ENCODE data around the gene RARS1. TPM values are rescaled to one million over a fixed set of nuclear protein-coding genes. Genes with fewer than 3 reads are reported as not detected.

Gene RARS1
- total and polyA plus RNA-seq, 3 donors from 2014 or later: 36.1 to 83.4 (median 73.3) TPM

DNA sequence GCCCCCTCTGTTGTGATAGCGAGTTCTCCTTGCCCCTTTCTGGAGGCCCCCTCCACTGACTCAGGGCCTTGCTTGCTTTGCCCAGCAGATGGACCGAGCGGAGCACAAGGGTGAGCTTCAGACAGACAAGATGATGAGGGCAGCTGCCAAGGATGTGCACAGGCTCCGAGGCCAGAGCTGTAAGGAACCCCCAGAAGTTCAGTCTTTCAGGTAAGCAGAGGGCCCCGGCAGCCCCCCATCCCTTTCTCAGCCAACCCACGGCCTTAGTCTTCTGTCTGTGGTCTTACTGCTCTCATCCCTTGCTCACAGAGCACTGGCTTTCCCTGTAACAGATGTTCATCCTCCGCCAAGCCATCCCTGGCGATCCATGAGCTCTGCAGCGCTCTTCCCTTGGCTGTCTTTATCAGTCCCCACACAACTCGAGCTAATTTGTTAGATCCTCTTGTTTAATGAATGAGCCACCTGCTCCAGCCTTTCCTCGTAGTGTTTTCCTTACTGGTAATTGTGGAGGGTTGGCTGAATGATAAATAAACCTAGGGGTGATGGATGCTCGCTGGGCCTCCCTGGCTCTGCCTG lies 18.4 kb upstream of the RARS1 start:
- H3K27ac ChIP-seq: no peak overlapping the region
- DNase-seq: no peak
- no peaks in the 10 kb centered on the region for H3K36me3 ChIP-seq (ENCODE audit: low read depth, missing control alignments)
- H3K27me3 ChIP-seq: no peaks in the 10 kb centered on the region
- intact Hi-C loops (cut with DNase I; ENCODE audit: low total_unique reads): no loop called here
- H3K4me3 ChIP-seq: no peak overlapping the region
- TF ChIP-seq, protein P1, sequence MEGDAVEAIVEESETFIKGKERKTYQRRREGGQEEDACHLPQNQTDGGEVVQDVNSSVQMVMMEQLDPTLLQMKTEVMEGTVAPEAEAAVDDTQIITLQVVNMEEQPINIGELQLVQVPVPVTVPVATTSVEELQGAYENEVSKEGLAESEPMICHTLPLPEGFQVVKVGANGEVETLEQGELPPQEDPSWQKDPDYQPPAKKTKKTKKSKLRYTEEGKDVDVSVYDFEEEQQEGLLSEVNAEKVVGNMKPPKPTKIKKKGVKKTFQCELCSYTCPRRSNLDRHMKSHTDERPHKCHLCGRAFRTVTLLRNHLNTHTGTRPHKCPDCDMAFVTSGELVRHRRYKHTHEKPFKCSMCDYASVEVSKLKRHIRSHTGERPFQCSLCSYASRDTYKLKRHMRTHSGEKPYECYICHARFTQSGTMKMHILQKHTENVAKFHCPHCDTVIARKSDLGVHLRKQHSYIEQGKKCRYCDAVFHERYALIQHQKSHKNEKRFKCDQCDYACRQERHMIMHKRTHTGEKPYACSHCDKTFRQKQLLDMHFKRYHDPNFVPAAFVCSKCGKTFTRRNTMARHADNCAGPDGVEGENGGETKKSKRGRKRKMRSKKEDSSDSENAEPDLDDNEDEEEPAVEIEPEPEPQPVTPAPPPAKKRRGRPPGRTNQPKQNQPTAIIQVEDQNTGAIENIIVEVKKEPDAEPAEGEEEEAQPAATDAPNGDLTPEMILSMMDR (IDR thresholded peaks at IDR 0.05): no peak
- no peak for TF ChIP-seq POLR2A (IDR thresholded peaks at IDR 0.05)
- 85 to 96% methylated on average over 12 of the region's 12 CpGs for WGBS, 2 donors
- H3K9me3 ChIP-seq: no peaks in the 10 kb centered on the region
- no peaks in the 10 kb centered on the region for H3K4me1 ChIP-seq

DNA sequence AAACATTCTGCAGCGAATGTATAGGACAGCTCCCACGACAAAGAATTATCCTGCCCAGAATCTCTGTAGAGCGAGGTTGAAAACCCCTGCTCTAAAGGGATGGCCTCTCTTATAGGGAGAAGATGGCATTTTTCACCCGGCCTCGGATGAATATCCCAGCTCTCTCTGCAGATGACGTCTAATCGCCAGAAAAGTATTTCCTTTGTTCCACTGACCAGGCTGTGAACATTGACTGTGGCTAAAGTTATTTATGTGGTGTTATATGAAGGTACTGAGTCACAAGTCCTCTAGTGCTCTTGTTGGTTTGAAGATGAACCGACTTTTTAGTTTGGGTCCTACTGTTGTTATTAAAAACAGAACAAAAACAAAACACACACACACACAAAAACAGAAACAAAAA lies 17.4 kb upstream of the RARS1 start:
- Histone ChIP-seq H3K36me3 (ENCODE audit: low read depth, missing control alignments) (no peaks in the 10 kb centered on the region), H3K4me3 (no peak overlapping the region), H3K27ac (no peak overlapping the region), H3K27me3 (no peaks in the 10 kb centered on the region), H3K4me1 (no peaks in the 10 kb centered on the region), H3K9me3 (no peaks in the 10 kb centered on the region)
- DNase-seq: no peak
- intact Hi-C loops (cut with DNase I; ENCODE audit: low total_unique reads): no loop called here
- no peak for TF ChIP-seq POLR2A (IDR thresholded peaks at IDR 0.05)
- TF ChIP-seq, protein P1 (IDR thresholded peaks at IDR 0.05): no peak
- 64 to 70% methylated on average over 8 of the region's 8 CpGs for WGBS, 2 donors

DNA sequence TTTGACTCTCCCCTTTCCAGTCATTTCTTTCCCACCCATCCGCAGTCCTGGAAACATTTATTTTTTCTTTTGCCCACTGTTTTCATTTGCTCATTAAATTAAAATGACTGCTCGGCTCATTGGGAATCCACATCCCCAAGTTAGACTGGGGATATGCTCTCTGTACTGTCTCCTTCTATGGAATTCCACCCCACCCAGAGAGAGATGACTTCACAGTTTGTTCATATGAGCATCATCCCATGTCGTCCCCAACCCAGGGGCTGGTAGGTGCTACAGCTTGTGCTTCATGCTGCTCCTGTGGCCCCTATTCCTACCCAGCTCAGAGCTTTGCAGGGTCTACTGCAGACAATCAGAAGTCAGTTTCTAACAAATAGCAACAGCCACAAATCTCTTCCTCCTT lies 16.5 kb upstream of the RARS1 start:
- intact Hi-C loops (cut with DNase I; ENCODE audit: low total_unique reads): no loop called here
- WGBS, 2 donors: 86 to 91% methylated on average over 3 of the region's 3 CpGs
- Histone ChIP-seq H3K36me3 (ENCODE audit: low read depth, missing control alignments) (no peaks in the 10 kb centered on the region), H3K27me3 (no peaks in the 10 kb centered on the region), H3K9me3 (no peaks in the 10 kb centered on the region), H3K27ac (no peak overlapping the region), H3K4me3 (no peak overlapping the region), H3K4me1 (no peaks in the 10 kb centered on the region)
- TF ChIP-seq, protein P1 (IDR thresholded peaks at IDR 0.05): no peak
- no peak for DNase-seq

DNA sequence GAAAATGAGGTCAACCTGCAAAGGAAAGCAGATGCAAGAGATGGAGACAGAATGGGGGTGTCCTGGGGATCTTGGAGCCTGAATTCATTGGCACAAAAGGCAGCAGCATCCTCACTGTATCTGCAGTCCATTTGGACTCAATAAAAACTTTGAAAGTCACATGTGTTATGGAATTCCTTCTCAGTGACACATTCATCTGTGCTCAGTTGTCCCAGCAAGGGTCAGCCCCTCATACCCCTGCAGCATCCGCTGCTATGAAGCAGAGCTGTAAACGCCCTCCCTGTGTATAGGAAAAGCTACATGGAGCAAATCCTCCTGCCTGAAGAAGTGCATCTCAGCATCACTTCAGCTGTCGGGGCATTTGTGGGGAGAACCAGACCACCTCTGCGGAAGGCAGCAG lies 14.5 kb upstream of the RARS1 start:
- no peak for TF ChIP-seq POLR2A (IDR thresholded peaks at IDR 0.05)
- TF ChIP-seq, protein P1 (IDR thresholded peaks at IDR 0.05): no peak
- no peaks in the 10 kb centered on the region for H3K36me3 ChIP-seq (ENCODE audit: low read depth, missing control alignments)
- H3K4me1 ChIP-seq: no peaks in the 10 kb centered on the region
- no peak overlapping the region for H3K27ac ChIP-seq
- no peaks in the 10 kb centered on the region for H3K27me3 ChIP-seq
- H3K9me3 ChIP-seq: no peaks in the 10 kb centered on the region
- intact Hi-C loops (cut with DNase I; ENCODE audit: low total_unique reads): no loop called here
- WGBS, 2 donors: 84 to 97% methylated on average over 3 to 4 of the region's 4 CpGs
- no peak for DNase-seq
- no peak overlapping the region for H3K4me3 ChIP-seq

DNA sequence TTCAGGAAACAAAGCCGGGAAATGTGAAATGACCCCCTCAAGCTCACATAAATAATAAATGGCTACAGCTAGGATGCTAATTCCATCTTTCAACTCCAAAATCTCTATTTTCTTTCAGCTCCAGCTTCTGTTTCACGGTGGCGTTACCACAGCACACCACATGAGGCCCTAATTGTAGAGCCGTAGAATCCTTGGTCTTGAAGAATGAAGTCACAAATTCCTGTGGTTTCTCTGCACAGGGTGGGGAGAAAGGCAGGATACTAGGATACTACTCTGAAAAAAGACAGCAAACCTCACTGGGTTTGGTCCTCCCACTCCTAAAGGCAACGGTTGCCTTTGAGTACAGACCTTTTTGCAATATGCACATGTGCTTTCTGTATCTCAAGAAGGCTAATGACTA lies 13.9 kb upstream of the RARS1 start:
- H3K27me3 ChIP-seq: no peaks in the 10 kb centered on the region

More for the DNA sequence above, 13.9 kb upstream of the RARS1 start:
- H3K36me3 ChIP-seq (ENCODE audit: low read depth, missing control alignments): no peaks in the 10 kb centered on the region
- H3K4me3 ChIP-seq: no peak overlapping the region
- intact Hi-C loops (cut with DNase I; ENCODE audit: low total_unique reads): no loop called here
- H3K4me1 ChIP-seq: no peaks in the 10 kb centered on the region
- WGBS, 2 donors: 67 to 68% methylated on average over 5 of the region's 5 CpGs
- TF ChIP-seq, protein P1 (IDR thresholded peaks at IDR 0.05): no peak
- TF ChIP-seq POLR2A (IDR thresholded peaks at IDR 0.05): no peak
- no peak for DNase-seq
- H3K9me3 ChIP-seq: no peaks in the 10 kb centered on the region
- H3K27ac ChIP-seq: no peak overlapping the region

All from testis (tissue), 3 donors.